ENCODE data around the gene CCDC106.

Gene CCDC106

DNA sequence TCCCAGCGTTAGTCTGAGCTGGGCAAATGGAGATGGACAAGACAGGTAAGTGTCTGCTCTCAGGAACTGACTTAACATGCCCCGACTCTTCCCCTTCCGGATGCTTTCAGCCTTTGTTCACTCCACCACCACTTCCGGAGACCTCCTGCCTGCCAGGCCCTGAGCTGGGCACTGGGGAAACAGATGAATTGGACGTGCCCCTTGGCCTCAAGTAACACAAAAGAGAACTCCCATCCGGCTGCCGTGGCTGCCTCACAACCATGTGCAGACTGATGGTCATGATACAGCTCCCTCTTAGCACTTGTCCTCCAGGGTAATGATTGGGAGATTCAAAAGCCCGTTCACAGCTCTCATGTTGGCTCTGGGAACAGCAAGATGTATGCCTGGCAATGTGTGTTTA is 30.6 kb upstream of the CCDC106 start:
- Mint-ChIP-seq H3K4me1 (peaks cover 15% of the 10 kb centered on the region), H3K9me3 (no peaks in the 10 kb centered on the region), H3K4me3 (no peak overlapping the region), H3K36me3 (ENCODE audit: insufficient read depth) (peaks cover 15% of the 10 kb centered on the region), H3K27me3 (no peaks in the 10 kb centered on the region), H3K27ac (ENCODE audit: low read depth) (peak overlapping the region; percentile 38)
- DNase-seq (ENCODE audit: low spot score in 2 of 2) (no peak), ATAC-seq (replicated peaks; ENCODE audit: extremely low read depth, poor library complexity, severe bottlenecking) (no peak)

DNA sequence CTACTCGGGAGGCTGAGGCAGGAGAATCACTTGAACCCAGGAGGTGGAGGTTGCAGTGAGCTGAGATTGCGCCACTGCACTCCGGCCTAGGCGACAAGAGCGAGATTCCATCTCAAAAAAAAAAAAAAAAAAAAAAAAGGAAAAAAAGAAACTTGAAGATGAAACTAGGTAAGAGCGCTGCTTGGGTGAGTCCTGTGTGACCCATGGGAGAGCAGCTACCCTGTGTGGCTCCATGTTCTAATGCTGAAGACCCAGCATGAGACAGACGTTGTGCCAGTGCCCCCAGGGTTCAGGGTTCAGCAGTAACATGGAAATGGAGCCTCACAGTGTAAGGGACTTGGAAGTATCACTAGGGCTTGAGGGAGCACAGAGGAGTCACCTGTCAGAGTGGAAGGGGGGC is 29.6 kb upstream of the CCDC106 start:
- ATAC-seq (replicated peaks; ENCODE audit: extremely low read depth, poor library complexity, severe bottlenecking) (no peak), DNase-seq (ENCODE audit: low spot score in 2 of 2) (no peak)
- Mint-ChIP-seq H3K4me1 (peaks cover 10% of the 10 kb centered on the region), H3K27ac (ENCODE audit: low read depth) (peak overlapping the region; percentile 72), H3K27me3 (no peaks in the 10 kb centered on the region), H3K4me3 (no peak overlapping the region), H3K9me3 (no peaks in the 10 kb centered on the region), H3K36me3 (ENCODE audit: insufficient read depth) (peaks cover 12% of the 10 kb centered on the region)

DNA sequence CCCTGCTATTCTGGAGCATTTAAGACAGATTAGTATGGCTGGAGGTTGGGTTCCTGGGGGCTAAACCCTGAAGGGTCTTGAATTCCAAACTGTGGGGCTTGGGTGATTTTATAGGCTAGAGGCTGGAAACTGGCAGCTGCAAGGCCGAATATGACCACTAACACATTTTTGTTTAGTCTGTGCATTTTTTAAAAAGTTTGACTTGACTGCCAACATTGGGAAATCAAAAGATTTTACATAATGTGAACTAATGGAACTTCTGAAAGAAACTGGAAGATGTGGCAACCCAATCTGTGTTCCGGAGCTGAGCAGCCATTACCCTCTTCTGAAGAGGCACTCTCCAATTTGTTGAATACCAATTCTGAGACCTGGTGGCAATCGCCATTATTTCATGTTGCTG is 28.7 kb upstream of the CCDC106 start:
- ATAC-seq (replicated peaks; ENCODE audit: extremely low read depth, poor library complexity, severe bottlenecking) (no peak), DNase-seq (ENCODE audit: low spot score in 2 of 2) (no peak)
- Mint-ChIP-seq H3K36me3 (ENCODE audit: insufficient read depth) (peaks cover 14% of the 10 kb centered on the region), H3K4me1 (peaks cover 18% of the 10 kb centered on the region), H3K4me3 (no peak overlapping the region), H3K27ac (ENCODE audit: low read depth) (peak overlapping the region; percentile 72), H3K27me3 (no peaks in the 10 kb centered on the region), H3K9me3 (no peaks in the 10 kb centered on the region)

DNA sequence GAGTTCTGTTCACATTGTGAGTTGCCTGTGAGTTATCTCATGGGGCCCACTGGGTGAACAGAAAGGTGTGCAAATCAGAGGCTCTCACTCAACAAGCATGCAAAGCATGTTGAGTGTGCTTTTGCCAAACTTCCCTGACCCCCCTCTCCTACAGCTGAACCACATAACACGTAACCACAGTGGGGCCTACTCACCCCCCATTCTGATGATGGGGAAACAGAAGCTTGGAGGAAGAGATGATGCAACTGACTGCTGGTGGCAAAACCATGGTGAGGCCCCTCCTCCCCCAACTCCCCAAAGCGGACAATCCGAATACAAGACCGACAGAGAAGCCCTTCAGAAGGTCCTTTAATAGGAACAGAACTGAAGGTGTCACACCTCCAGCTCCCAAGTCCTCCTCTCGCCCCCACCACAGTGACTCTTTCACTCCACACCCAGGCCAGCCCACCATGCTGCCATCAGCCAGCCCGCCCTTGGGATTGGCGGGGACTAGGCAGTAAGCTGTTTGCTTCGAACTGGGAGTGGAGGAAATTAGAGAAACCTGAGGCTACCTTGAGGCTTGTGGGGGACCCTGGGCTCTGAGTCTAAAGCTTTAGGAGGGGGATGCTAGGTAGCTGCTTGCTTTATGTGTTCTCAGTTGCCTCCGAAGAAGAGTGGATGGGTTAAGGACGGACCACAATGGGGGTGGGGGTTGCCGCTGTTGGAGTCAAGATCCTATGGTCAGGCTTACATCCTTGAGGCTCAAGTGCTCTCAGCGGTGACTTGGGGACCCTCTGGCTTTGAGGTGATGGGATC is 27.4 kb upstream of the CCDC106 start:
- no peak overlapping the region for H3K27ac Mint-ChIP-seq (ENCODE audit: low read depth)
- H3K4me3 Mint-ChIP-seq, result no peak overlapping the region
- peaks cover 19% of the 10 kb centered on the region for H3K36me3 Mint-ChIP-seq (ENCODE audit: insufficient read depth)
- H3K4me1 Mint-ChIP-seq, result peaks cover 28% of the 10 kb centered on the region
- ATAC-seq (replicated peaks; ENCODE audit: extremely low read depth, poor library complexity, severe bottlenecking), result no peak
- H3K27me3 Mint-ChIP-seq, result no peaks in the 10 kb centered on the region
- H3K9me3 Mint-ChIP-seq, result no peaks in the 10 kb centered on the region
- DNase-seq (ENCODE audit: low spot score in 2 of 2), result no peak

DNA sequence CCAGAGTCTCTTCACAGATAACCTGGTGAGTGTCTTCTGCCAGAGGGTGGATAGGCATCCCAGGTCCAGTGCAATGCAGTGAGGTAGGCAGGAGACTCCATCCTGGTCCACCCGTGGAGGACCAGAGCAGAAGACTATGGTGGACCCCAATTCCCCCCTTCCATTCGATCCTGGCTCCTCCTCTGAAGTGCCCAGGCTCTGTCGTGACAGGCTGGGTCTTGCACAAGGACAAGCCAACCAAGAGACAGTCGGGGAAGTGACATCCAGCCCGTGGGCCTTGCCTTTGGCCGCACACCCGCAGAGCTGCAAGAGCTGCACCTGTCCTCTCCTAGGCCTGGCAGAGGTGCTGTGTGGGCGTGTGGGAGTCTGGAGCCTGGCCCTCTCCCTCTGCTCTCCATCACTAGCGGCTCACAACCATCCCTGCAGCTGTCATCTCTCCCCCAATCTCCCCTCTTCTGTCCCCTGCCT is 26.8 kb upstream of the CCDC106 start:
- Mint-ChIP-seq H3K27ac (ENCODE audit: low read depth) (no peak overlapping the region), H3K4me3 (no peak overlapping the region), H3K36me3 (ENCODE audit: insufficient read depth) (peaks cover 19% of the 10 kb centered on the region), H3K9me3 (no peaks in the 10 kb centered on the region), H3K4me1 (peaks cover 31% of the 10 kb centered on the region), H3K27me3 (no peaks in the 10 kb centered on the region)
- ATAC-seq (replicated peaks; ENCODE audit: extremely low read depth, poor library complexity, severe bottlenecking), result no peak
- DNase-seq (ENCODE audit: low spot score in 2 of 2), result no peak

DNA sequence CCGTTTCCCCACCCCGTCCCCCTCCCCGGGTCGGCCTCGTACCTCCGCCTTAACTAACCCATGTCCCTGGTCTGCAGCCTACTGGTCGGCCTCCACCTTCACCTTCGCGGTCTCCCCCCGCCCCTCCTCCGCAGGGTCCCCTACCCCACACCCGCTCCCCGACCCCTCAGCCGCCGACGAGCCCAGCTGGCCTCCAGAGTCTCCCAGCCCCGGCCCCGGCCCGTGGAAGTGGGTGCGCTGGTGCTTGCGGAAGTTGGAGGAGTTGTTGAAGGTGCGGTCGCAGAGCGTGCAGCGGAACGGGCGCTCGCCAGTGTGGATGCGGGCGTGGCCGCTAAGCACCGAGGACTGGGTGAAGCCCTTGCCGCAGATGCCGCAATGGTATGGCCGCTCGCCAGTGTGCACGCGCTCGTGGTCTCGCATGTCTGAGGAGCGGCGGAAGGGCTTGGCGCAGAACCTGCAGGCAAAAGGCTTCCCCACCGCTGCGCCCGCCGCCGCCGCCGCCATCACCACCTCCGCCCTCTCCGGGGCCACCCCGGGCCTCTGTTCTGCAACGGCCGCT is 26.3 kb upstream of the CCDC106 start:
- ATAC-seq (replicated peaks; ENCODE audit: extremely low read depth, poor library complexity, severe bottlenecking) (no peak), DNase-seq (ENCODE audit: low spot score in 2 of 2) (no peak)
- Mint-ChIP-seq H3K27me3 (no peaks in the 10 kb centered on the region), H3K36me3 (ENCODE audit: insufficient read depth) (peaks cover 20% of the 10 kb centered on the region), H3K27ac (ENCODE audit: low read depth) (no peak overlapping the region), H3K4me3 (no peak overlapping the region), H3K4me1 (peaks cover 36% of the 10 kb centered on the region), H3K9me3 (no peaks in the 10 kb centered on the region)

DNA sequence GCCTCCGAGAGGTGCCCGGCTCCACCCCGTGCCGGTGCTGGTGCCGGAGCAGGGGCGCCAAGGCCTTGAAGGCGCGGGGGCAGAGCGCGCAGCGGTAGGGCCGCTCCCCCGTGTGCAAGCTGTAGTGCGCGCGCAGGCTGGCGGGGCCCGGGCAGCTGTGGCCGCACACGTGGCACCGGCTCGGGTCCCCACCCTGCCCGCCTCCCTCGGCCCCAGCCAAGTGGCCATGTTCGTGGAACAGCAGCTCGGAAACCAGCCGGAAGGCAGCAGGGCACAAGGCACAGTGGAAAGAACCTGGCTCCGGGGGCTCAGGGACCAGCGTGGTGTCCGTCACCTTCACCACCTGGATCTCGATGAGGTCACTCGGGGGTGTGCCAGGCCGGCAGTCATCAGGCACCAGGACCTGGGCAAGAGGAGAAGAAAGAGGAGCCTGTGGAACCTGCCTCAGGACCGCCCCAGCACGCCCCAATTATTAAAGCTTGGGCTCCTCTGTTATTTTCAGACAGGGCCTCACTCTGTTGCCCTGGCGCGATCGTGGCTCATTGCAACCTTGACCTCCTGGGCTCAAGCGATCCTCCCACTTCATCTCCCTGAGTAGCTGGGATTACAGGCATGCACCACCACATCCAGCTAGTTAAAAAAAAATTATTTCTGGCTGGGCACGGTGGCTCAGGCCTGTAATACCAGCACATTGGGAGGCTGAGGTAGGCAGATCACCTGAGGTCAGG is 25.6 kb upstream of the CCDC106 start:
- Mint-ChIP-seq H3K36me3 (ENCODE audit: insufficient read depth) (peaks cover 18% of the 10 kb centered on the region), H3K4me3 (no peak overlapping the region), H3K27ac (ENCODE audit: low read depth) (no peak overlapping the region), H3K4me1 (peaks cover 40% of the 10 kb centered on the region), H3K27me3 (no peaks in the 10 kb centered on the region), H3K9me3 (no peaks in the 10 kb centered on the region)
- no peak for ATAC-seq (replicated peaks; ENCODE audit: extremely low read depth, poor library complexity, severe bottlenecking)
- DNase-seq (ENCODE audit: low spot score in 2 of 2), result no peak

DNA sequence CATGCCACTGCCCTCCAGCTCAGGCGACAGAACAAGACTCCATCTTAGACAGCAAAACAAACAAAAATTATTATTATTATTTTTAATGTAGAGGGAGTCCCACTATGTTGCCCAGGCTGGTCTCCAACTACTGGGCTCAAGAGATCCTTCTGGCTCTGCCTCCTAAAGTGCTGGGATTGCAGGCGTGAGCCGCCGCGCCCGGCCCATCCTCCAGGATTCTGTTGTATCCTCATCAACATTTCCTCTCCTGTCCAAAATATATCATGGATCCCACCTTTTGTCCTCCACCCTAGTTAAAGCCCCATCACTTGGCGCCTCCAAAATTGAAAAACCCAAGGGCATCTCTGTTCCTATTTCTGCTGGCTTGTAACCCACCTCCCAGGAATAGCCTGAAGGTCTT is 24.9 kb upstream of the CCDC106 start:
- Mint-ChIP-seq H3K4me1 (peaks cover 40% of the 10 kb centered on the region), H3K36me3 (ENCODE audit: insufficient read depth) (peaks cover 17% of the 10 kb centered on the region), H3K27me3 (no peaks in the 10 kb centered on the region), H3K27ac (ENCODE audit: low read depth) (peak overlapping the region; percentile 93), H3K4me3 (no peak overlapping the region), H3K9me3 (no peaks in the 10 kb centered on the region)
- DNase-seq (ENCODE audit: low spot score in 2 of 2), result no peak
- ATAC-seq (replicated peaks; ENCODE audit: extremely low read depth, poor library complexity, severe bottlenecking), result no peak

DNA sequence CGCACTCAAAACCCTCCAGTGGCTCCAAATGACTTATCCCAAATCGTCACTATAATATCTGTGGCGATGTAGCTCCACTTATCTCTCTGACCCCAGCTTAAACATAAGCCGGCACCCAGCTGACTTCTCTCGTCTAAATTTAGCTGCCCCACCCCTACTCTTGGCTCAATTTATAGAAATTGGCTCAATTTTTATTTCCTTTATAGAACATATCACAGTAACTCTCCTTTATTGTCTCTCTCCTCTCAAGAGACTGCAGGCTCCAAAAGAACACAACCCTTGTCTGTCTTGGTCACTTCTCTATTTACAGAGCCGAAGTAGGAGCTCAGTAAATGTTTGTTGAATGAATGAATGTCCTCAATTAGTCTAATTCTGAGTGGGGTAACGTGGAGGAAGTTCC is 24.5 kb upstream of the CCDC106 start:
- H3K9me3 Mint-ChIP-seq, result no peaks in the 10 kb centered on the region
- no peaks in the 10 kb centered on the region for H3K27me3 Mint-ChIP-seq
- H3K36me3 Mint-ChIP-seq (ENCODE audit: insufficient read depth), result peaks cover 17% of the 10 kb centered on the region
- H3K27ac Mint-ChIP-seq (ENCODE audit: low read depth), result peak overlapping the region; percentile 93
- no peak for ATAC-seq (replicated peaks; ENCODE audit: extremely low read depth, poor library complexity, severe bottlenecking)
- no peak for DNase-seq (ENCODE audit: low spot score in 2 of 2)
- peaks cover 40% of the 10 kb centered on the region for H3K4me1 Mint-ChIP-seq
- peak overlapping the region; percentile 79 for H3K4me3 Mint-ChIP-seq

DNA sequence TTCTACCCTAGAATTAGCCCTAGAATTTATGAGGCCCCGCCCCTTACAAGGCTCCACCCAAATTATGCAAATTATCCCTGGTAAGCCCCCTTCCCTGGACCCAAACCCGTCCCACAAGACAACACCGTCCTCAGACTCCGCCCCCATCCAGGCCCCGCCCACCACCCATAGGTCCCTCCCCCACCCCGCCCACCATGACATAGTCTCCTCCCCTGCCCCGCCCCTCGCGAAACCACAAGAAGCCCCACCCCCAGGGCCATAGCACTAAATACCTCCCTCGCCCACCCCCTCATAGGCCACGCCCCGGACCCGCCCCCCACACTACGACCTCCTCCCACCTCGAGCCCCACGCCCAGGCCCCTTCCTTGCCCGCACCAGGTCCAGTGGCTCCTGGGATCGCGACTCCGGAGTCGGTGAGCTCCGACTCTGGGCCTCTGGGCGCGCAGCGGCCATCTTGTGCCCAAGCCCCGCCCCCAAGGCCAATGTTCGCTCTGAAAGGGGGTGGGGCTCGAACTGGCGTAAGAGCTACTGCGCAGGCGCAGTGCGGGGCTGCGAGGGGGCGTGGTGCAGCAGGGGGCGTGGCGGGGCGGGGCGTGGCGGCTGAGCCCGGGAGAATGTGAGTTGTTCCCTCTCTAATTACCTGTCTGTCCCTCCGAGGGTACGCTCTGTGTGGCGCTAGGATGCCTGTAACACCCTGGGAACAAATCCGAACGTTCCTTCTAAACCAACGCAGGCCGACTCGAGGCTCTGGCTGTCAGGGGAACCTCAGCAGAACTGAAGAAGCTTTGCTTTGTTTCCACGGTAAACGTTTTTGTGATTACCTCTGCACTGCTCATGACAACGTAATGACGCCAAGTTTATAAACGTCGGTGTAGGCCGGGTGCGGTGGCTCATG is 23.7 kb upstream of the CCDC106 start, which contains the start of gene ZNF784:
Gene ZNF784, minus strand, starts transcription at position 458 of the 895 bp plus-strand sequence. Its CDS starts 5 bp downstream, at position 453.
- H3K4me1 Mint-ChIP-seq, result peaks cover 40% of the 10 kb centered on the region
- peak; percentile 88 to 90 for DNase-seq (ENCODE audit: low spot score in 2 of 2)

DNA sequence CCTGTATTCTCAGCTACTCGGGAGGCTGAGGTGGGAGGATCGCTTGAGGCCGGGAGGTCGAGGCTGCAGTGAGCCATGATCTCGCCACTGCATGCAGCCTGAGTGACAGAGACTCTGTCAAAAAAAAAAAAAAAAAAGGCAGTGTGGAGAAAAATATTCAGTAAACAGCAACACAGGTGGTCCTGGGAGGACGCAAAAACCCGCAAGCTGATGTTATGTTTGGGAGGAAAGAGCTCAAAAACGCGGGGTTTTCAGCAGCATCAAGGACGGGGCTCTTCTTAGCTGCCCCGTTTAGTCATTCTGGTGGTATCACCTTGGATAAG is 23.0 kb upstream of the CCDC106 start:
- DNase-seq (ENCODE audit: low spot score in 2 of 2), result no peak
- H3K27ac Mint-ChIP-seq (ENCODE audit: low read depth), result peak overlapping the region; percentile 93
- no peaks in the 10 kb centered on the region for H3K9me3 Mint-ChIP-seq
- peaks cover 17% of the 10 kb centered on the region for H3K36me3 Mint-ChIP-seq (ENCODE audit: insufficient read depth)
- no peak for ATAC-seq (replicated peaks; ENCODE audit: extremely low read depth, poor library complexity, severe bottlenecking)
- peak overlapping the region; percentile 79 for H3K4me3 Mint-ChIP-seq
- no peaks in the 10 kb centered on the region for H3K27me3 Mint-ChIP-seq
- H3K4me1 Mint-ChIP-seq, result peaks cover 40% of the 10 kb centered on the region

More for the DNA sequence above, 23.7 kb upstream of the CCDC106 start, which contains the start of gene ZNF784:
- Mint-ChIP-seq H3K27ac (ENCODE audit: low read depth) (peak within 1 kb of the TSS; percentile 93), H3K27me3 (no peaks in the 10 kb centered on the region), H3K36me3 (ENCODE audit: insufficient read depth) (peaks cover 17% of the 10 kb centered on the region), H3K4me3 (peak within 1 kb of the TSS; percentile 79), H3K9me3 (no peaks in the 10 kb centered on the region)
- peak; percentile 66 for ATAC-seq (replicated peaks; ENCODE audit: extremely low read depth, poor library complexity, severe bottlenecking)

DNA sequence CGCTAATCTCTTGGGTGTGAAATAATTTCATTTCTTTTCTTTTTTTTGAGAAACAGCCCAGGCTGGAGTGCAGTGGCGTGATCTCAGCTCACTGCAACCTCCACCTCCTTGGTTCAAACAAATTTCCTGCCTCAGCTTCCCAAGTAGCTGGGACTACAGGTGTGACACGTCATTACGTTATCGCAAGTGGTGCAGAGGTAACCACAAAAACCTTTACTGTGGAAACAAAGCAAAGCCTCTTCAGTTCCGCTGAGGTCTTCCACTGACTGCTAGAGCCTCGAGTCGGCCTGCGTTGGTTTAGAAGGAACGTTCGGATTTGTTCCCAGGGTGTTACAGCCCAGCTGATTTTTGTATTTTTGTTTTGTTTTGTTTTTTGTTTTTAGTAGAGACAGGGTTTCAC is 21.7 kb upstream of the CCDC106 start:
- H3K36me3 Mint-ChIP-seq (ENCODE audit: insufficient read depth), result peaks cover 15% of the 10 kb centered on the region
- DNase-seq (ENCODE audit: low spot score in 2 of 2) (peak in 1 of 2 donors; percentile 58), ATAC-seq (replicated peaks; ENCODE audit: extremely low read depth, poor library complexity, severe bottlenecking) (peak; percentile 65)
- peak overlapping the region; percentile 54 for H3K4me3 Mint-ChIP-seq
- H3K4me1 Mint-ChIP-seq, result peaks cover 34% of the 10 kb centered on the region
- no peaks in the 10 kb centered on the region for H3K9me3 Mint-ChIP-seq
- H3K27me3 Mint-ChIP-seq, result no peaks in the 10 kb centered on the region
- H3K27ac Mint-ChIP-seq (ENCODE audit: low read depth), result peak overlapping the region; percentile 74

Data from central memory CD8-positive, alpha-beta T cell (primary cell).